H54 (cell line): ENCODE results near the gene CTNNA2.

ENCODE experiments used
- DNase-seq: peaks from one replicate; pipeline ENCODE4 v3.0.0; 2011; ENCODE audit warnings: low spot score, mixed read lengths; ENCODE audit not compliant: insufficient read length
- FAIRE-seq: peaks from 3 replicates; lab custom pipeline; 2011; peaks lifted over from hg19 to GRCh38; lab: Jason Lieb, UNC
- POLR2A ChIP-seq: IDR thresholded peaks from 2 replicates; pipeline ENCODE4 v1.6.1; 2011; ENCODE audit warnings: low read depth, mild to moderate bottlenecking, low read length

The CTNNA2 gene

GRCh38 chr2:79758749-79759282, 246.0 kb downstream of the CTNNA2 start:
- FAIRE-seq, result no peak
- no peak for DNase-seq
- TF ChIP-seq POLR2A, result no peak

GRCh38 chr2:79770926-79771325, 258.1 kb downstream of the CTNNA2 start:
- no peak for TF ChIP-seq POLR2A
- DNase-seq, result no peak

GRCh38 chr2:79771493-79771892, 258.6 kb downstream of the CTNNA2 start:
- DNase-seq, result no peak
- TF ChIP-seq POLR2A, result no peak
- FAIRE-seq, result no peak

More at GRCh38 chr2:79770926-79771325, 258.1 kb downstream of the CTNNA2 start:
- FAIRE-seq, result no peak

GRCh38 chr2:79774016-79774415, 261.2 kb downstream of the CTNNA2 start:
- FAIRE-seq, result no peak
- no peak for DNase-seq
- TF ChIP-seq POLR2A, result no peak

- FAIRE-seq (no peak), DNase-seq (no peak)
- no peak for TF ChIP-seq POLR2A
Observed at GRCh38 chr2:79776461-79776860, 263.6 kb downstream of the CTNNA2 start.

- no peak for FAIRE-seq
- no peak for DNase-seq
- TF ChIP-seq POLR2A, result no peak
Observed at GRCh38 chr2:79780781-79781180, 267.9 kb downstream of the CTNNA2 start.

GRCh38 chr2:79782576-79783452, 270.0 kb downstream of the CTNNA2 start:
- no peak for FAIRE-seq

GRCh38 chr2:79788952-79789651, 276.3 kb downstream of the CTNNA2 start:
- no peak for FAIRE-seq
- DNase-seq, result no peak
- no peak for TF ChIP-seq POLR2A

More at GRCh38 chr2:79782576-79783452, 270.0 kb downstream of the CTNNA2 start:
- no peak for DNase-seq
- TF ChIP-seq POLR2A, result no peak

GRCh38 chr2:79789811-79790210, 277.0 kb downstream of the CTNNA2 start:
- no peak for DNase-seq
- no peak for TF ChIP-seq POLR2A
- FAIRE-seq, result no peak

GRCh38 chr2:79792090-79792489, 279.2 kb downstream of the CTNNA2 start:
- no peak for TF ChIP-seq POLR2A
- FAIRE-seq (no peak), DNase-seq (no peak)

- FAIRE-seq (no peak), DNase-seq (no peak)
- TF ChIP-seq POLR2A, result no peak
Observed at GRCh38 chr2:79793006-79793405, 280.2 kb downstream of the CTNNA2 start.

- no peak for TF ChIP-seq POLR2A
- DNase-seq (no peak), FAIRE-seq (no peak)
Observed at GRCh38 chr2:79796641-79797040, 283.8 kb downstream of the CTNNA2 start.

GRCh38 chr2:79798776-79799175, 285.9 kb downstream of the CTNNA2 start:
- FAIRE-seq, result no peak
- no peak for DNase-seq
- TF ChIP-seq POLR2A, result no peak

- no peak for FAIRE-seq
Observed at GRCh38 chr2:79799729-79800128, 286.9 kb downstream of the CTNNA2 start.

GRCh38 chr2:79801082-79801481, 288.2 kb downstream of the CTNNA2 start:
- DNase-seq (no peak), FAIRE-seq (no peak)
- TF ChIP-seq POLR2A, result no peak

More at GRCh38 chr2:79799729-79800128, 286.9 kb downstream of the CTNNA2 start:
- TF ChIP-seq POLR2A, result no peak
- no peak for DNase-seq
